ENCODE results near the gene ALG6.

The ALG6 gene

DNA sequence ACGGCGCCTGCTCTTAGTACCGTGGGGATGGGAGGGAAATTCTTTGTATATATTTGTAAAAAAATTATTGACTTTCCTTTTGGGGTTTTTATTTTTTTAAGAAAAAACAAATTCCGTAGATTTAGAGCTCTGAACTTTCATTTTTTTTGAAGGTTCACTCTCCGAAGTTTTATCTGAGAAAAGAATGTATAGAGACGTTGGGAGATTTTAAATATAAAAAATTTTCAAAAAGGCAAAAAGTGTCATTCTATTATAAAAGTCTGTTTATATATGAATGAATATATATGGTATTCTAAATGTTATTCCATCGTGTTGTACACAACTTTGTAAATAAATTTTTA, 42.7 kb upstream of the ALG6 start:
- ChIA-PET POLR2A (ENCODE audit: low non-redundant PET) (no interaction called here), CTCF (interaction anchor here (0.6 to 0.7 kb wide), 2 partner anchors 226 to 1598 kb away, joined by 3 to 4 read pairs; no protein-coding TSS in a partner anchor)
- DNase-seq (ENCODE audit: low spot score) = no peak
- no peak overlapping the region for H3K27ac ChIP-seq
- no peak for TF ChIP-seq CTCF (conservative IDR thresholded peaks at IDR 0.05; ENCODE audit: low read depth)

DNA sequence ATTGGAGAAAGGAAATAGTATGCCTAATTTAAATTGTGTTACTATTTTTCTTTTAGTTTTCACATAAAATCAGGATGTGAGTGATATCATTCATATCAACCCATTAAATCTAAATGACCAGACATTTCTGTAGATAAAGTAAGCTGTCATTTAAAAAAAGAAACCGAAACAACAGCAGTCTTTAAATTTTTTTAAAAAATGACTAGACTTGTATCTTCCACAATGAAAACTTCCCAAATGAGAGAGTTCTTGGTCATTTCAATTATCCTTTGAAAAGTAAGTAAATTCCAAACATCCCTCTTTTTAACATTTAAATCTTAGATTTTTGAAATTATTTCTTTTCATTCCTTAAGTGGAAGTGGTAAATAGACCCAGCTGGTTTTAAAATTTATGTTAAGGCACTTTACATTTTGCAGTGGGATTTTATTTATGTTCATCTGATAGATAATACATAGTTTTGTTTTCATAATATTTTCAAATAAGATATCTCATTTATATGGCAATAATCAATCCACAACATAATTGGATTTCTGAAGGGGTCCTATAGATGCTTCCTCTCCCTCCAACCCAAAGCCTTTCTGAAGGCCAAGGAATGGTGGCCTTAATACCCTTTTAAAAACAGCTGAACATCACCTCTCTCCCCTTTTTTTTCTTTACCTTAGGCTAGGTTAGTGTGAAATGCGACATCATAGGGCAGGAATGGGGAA, 42.0 kb upstream of the ALG6 start:
- no peak for TF ChIP-seq CTCF (conservative IDR thresholded peaks at IDR 0.05; ENCODE audit: low read depth)
- DNase-seq (ENCODE audit: low spot score) = no peak
- H3K27ac ChIP-seq = no peak overlapping the region
- ChIA-PET CTCF (interaction anchor here (0.6 to 2.6 kb wide), 4 partner anchors 8 to 1598 kb away, joined by 3 to 14 read pairs (median 4); no protein-coding TSS in a partner anchor), POLR2A (ENCODE audit: low non-redundant PET) (no interaction called here)

DNA sequence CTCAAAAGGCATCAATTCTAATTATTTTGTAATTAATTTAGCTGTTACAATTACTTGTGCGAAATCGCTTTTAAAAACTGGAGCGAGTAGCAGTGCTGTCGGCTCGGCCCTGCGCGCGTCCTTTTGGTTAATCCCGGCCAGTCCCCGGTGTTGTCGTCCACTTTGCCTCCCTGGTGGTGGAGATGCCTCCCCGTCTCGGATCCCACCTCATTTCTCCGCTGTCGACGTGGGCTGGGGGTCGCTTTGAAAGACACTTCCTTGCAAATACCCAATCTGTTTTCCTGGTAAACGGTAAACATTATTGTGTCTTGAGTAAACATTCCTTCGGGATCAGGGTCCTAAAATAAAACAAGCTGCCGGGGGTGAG, 41.3 kb upstream of the ALG6 start:
- H3K27ac ChIP-seq = no peak overlapping the region
- no peak for TF ChIP-seq CTCF (conservative IDR thresholded peaks at IDR 0.05; ENCODE audit: low read depth)
- DNase-seq (ENCODE audit: low spot score) = no peak
- ChIA-PET POLR2A (ENCODE audit: low non-redundant PET) (no interaction called here), CTCF (interaction anchor here (0.6 to 2.6 kb wide), 4 partner anchors 9 to 1211 kb away, joined by 3 to 14 read pairs (median 4); no protein-coding TSS in a partner anchor)

DNA sequence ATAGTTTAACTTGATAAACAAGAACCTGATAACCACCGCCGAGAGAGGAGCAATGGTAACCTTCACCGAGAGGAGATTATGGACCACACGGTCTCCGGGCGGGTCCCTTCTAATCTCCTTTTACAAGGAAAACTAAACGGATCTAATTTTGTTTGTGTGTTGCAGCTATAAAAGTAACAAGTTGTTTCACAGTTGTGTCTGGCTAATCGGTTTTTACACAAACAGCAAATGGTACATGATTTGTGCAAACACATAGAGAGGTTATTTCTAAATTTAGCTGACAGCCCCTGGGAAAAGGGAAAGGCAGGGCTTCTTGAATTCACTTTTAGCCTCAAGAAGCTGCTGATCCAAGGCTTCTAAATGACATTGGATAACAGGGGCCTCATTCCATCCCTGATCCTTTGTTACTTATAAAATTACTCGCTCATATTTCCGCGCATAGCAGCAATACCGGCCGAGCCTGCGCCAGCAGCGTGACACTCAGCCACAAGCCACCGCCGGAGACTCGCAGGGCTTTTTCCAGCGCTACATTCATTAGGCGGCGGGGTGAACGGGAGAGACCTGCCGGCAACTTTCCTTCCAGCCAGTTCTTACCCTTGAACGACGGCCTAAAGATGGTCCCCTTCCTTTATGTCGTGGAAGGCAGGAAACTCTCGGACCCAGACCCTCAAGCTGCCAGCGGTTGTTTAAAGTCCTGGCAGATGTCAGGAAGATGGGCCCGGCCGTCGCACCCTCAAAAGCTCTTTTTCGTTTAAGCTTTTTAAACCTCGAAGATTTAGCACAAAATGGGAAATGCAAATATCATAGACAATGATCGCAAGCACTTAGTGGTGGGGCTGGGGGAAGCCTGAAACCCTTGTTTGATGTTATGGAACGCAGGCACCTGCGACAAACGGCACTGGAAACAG, 40.7 kb upstream of the ALG6 start:
- H3K27ac ChIP-seq = no peak overlapping the region
- ChIA-PET CTCF (interaction anchor here (0.5 to 2.6 kb wide), 10 partner anchors 10 to 1211 kb away, joined by 3 to 14 read pairs (median 3); no protein-coding TSS in a partner anchor), POLR2A (ENCODE audit: low non-redundant PET) (no interaction called here)
- no peak for TF ChIP-seq CTCF (conservative IDR thresholded peaks at IDR 0.05; ENCODE audit: low read depth)
- DNase-seq (ENCODE audit: low spot score) = no peak

DNA sequence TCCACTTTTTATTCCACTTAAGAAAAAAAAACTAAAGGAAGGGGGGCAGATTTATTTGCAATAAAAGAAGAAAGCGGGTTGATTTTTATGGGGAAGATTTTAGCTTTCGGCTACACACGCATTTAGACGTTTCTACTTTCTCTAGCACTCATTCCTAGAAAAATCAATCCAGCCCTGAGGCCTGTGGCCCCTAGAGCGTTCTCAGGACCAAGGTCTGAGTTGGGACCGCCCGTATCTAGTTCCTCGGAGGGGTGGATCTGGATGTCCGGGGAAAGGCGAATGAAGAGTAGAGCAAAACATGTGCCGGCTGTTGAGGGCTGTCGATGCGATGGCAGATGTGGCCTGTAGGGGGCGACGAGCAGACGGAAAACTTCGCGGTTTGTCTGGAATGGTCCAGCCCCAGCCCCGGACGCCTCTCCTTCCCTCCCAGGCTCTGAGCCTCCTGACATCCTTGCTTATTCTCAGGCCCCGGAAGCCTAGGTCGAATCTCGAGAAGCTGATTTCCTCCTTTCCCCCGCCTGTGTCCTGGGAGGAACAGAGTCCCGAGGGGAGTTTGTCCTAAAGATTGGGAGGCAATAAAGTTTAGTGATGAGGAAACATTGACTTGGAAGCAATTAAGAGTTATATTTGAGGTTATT, 39.9 kb upstream of the ALG6 start:
- ChIA-PET CTCF (interaction anchor here (0.5 to 2.6 kb wide), 10 partner anchors 9 to 761 kb away, joined by 3 to 14 read pairs (median 3); no protein-coding TSS in a partner anchor), POLR2A (ENCODE audit: low non-redundant PET) (no interaction called here)
- peak; percentile 66 for DNase-seq (ENCODE audit: low spot score)
- H3K27ac ChIP-seq = no peak overlapping the region
- peak; percentile 68 for TF ChIP-seq CTCF (conservative IDR thresholded peaks at IDR 0.05; ENCODE audit: low read depth)

DNA sequence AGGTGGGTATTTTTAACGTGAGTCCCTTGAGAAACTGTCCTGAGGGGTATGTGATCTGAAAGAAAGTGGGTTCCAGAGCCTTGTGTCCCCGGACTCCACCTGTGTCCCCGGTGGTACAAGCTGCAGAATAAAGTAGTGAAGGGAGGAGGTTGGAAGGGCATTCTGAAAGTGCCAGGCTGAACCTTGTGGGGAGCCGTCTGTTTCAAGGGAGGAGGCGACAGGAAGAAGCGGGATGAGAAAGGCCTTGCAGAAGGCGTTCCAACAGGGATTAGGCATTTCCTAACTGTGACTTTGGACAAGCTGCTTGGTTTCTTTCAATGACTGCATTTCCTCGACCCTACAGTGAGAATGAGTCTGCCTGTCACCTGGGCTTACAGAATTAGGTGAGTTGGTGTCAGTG, 39.3 kb upstream of the ALG6 start:
- POLR2A ChIA-PET (ENCODE audit: low non-redundant PET) = no interaction called here
- CTCF ChIA-PET = interaction anchor here (0.6 to 1.4 kb wide), 4 partner anchors 8 to 380 kb away, joined by 3 to 9 read pairs (median 3); no protein-coding TSS in a partner anchor
- no peak for TF ChIP-seq CTCF (conservative IDR thresholded peaks at IDR 0.05; ENCODE audit: low read depth)
- H3K27ac ChIP-seq = no peak overlapping the region
- no peak for DNase-seq (ENCODE audit: low spot score)
